HepG2 (cell line): ENCODE results near the gene PRSS21. TPM values are rescaled to one million over a fixed set of nuclear protein-coding genes. Genes with fewer than 3 reads are reported as not detected.

ENCODE experiments used
- ATAC-seq: fragments of 200-7000 bp; cut with Tn5 transposase; 3 replicates; pipeline ENCODE4 v1.9.1; 2020; ENCODE audit warnings: mild to moderate bottlenecking, moderate library complexity
- BruUV-seq: library from RNA; stranded (reverse); fragments of 400-500 nt; replicated peaks from 2 replicates; lab custom pipeline; 2021; lab: Mats Ljungman, UMichigan
- CTCF ChIA-PET: fragments of 300-600 bp; formaldehyde crosslinking; extraction: SDS; loops from one replicate; lab custom pipeline; 2021; ENCODE audit warnings: low total read pairs, inconsistent platforms, low intra/inter-chr PET ratio; lab: Yijun Ruan, JAX
- POLR2A ChIA-PET: fragments of 350-600 bp; sonication (Branson Sonifier 250); formaldehyde crosslinking; loops from one replicate; lab custom pipeline; 2020; ENCODE audit warnings: antibody characterized with exemption, inconsistent platforms; lab: Yijun Ruan, JAX
- DNase-seq: peaks from one replicate; pipeline ENCODE4 v3.0.0-alpha.2; 2015; ENCODE audit warnings: low spot score
- FAIRE-seq: peaks from 3 replicates; lab custom pipeline; 2011; peaks lifted over from hg19 to GRCh38; lab: Jason Lieb, UNC
- H2AFZ ChIP-seq: one replicate; pipeline ENCODE4 v1.6.1; 2011; ENCODE audit warnings: low read length, inconsistent platforms
- H3K27ac ChIP-seq: fragments of 300-600 bp; 3 replicates; pipeline ENCODE4 v1.8.0; 2011; ENCODE audit warnings: mixed run types, mild to moderate bottlenecking, mixed read lengths, low read length, inconsistent platforms; ENCODE audit not compliant: insufficient read depth; ENCODE audit errors: extremely low read length
- H3K27me3 ChIP-seq, 2 experiments: fragments of 200-600 bp in 1 of 2; 2 replicates in 1 of 2; 3 replicates in 1 of 2; pipeline versions ENCODE4 v1.6.0 to v1.8.0; 2011; ENCODE audit warnings: low read length in 2 of 2, mild to moderate bottlenecking in 2 of 2, moderate library complexity in 2 of 2, inconsistent platforms in 1 of 2; ENCODE audit not compliant: insufficient read depth in 2 of 2, control insufficient read depth in 1 of 2
- H3K36me3 ChIP-seq, 2 experiments: fragments of 200-600 bp in 1 of 2; replicated peaks in 1 of 2; 2 replicates in 1 of 2; 3 replicates in 1 of 2; pipeline versions ENCODE4 v1.5.1 to v1.8.0; 2011; ENCODE audit warnings: low read length in 2 of 2, inconsistent platforms in 1 of 2; ENCODE audit not compliant: insufficient read depth in 2 of 2, control insufficient read depth in 1 of 2
- H3K4me1 ChIP-seq: 2 replicates; pipeline ENCODE4 v1.5.1; 2012; ENCODE audit warnings: low read length, inconsistent platforms; ENCODE audit not compliant: insufficient read depth
- H3K4me2 ChIP-seq: 2 replicates; pipeline ENCODE4 v1.6.0; 2011; ENCODE audit warnings: low read depth, low read length, inconsistent platforms
- H3K4me3 ChIP-seq, 3 experiments: fragments of 200-600 bp in 1 of 3; sonication (generic), shearing (Covaris generic) in 1 of 3; replicated peaks in 1 of 3; 2 replicates each; pipeline ENCODE4 v1.5.1; 2011 to 2016; ENCODE audit warnings: low read length in 3 of 3, inconsistent platforms in 2 of 3, low read depth in 2 of 3, mild to moderate bottlenecking in 2 of 3, control low read depth in 1 of 3, mixed read lengths in 1 of 3; ENCODE audit not compliant: insufficient read depth in 1 of 3
- H3K79me2 ChIP-seq: one replicate; pipeline ENCODE4 v1.6.1; 2011; ENCODE audit warnings: low read length, inconsistent platforms; ENCODE audit not compliant: insufficient read depth
- H3K9ac ChIP-seq: 2 replicates; pipeline ENCODE4 v1.6.0; 2011; ENCODE audit warnings: mild to moderate bottlenecking, low read depth, low read length, inconsistent platforms; ENCODE audit not compliant: insufficient read depth
- H3K9me3 ChIP-seq: 2 replicates; pipeline ENCODE4 v1.5.1; 2012; ENCODE audit warnings: mild to moderate bottlenecking, low read length
- H4K20me1 ChIP-seq: 2 replicates; pipeline ENCODE4 v1.6.0; 2011; ENCODE audit warnings: inconsistent platforms, mild to moderate bottlenecking, low read length, moderate library complexity; ENCODE audit not compliant: insufficient read depth
- KDM5A ChIP-seq: fragments of 200-600 bp; sonication (generic); IDR thresholded peaks from 2 replicates; pipeline ENCODE4 v1.7.0; 2018; ENCODE audit warnings: antibody characterized with exemption, mild to moderate bottlenecking, low read length, borderline replicate concordance
- NFE2L1 ChIP-seq: sonication (generic); formaldehyde crosslinking; IDR thresholded peaks from 2 replicates; pipeline ENCODE4 v1.4.0; 2020; ENCODE audit warnings: missing genetic modification reagents, mild to moderate bottlenecking, borderline replicate concordance
- POLR2AphosphoS5 ChIP-seq: IDR thresholded peaks from 2 replicates; pipeline ENCODE4 v1.6.1; 2012; ENCODE audit warnings: low read depth, low read length
- ZNF350 ChIP-seq: sonication (generic); formaldehyde crosslinking; IDR thresholded peaks from 2 replicates; pipeline ENCODE4 v1.4.0; 2020; ENCODE audit warnings: mild to moderate bottlenecking, low read depth, missing genetic modification reagents, borderline replicate concordance
- WGBS: methylation state at CpG from one replicate; pipeline ENCODE4 v1.1.6; 2017; ENCODE audit warnings: low lambda C conversion rate; 5-methylcytosine and 5-hydroxymethylcytosine counted together
- in situ Hi-C: cut with HindIII; loops from 2 replicates; pipeline ENCODE4 v1.10.0; 2017; ENCODE audit warnings: low pct_unique_long_range_greater_than_20kb; ENCODE audit not compliant: extremely low pct_ligation_motif_present
- intact Hi-C: fragments of 100-400 bp; cut with micrococcal nuclease; formaldehyde crosslinking; loops from one replicate; pipeline ENCODE4 v1.10.0; 2022; ENCODE audit not compliant: unreplicated experiment
- polyA plus RNA-seq, 8 experiments: library from polyadenylated mRNA; depleted of rRNA in 3 of 8; stranded (reverse) in 7 of 8; unstranded in 1 of 8; fragments of >200 nt; fragmentation: Illumina TruSeq in 4 of 8; extraction: Trizol in 4 of 8; gene quantifications; 2 replicates each; pipeline versions ENCODE4 v1.2.1 to v1.2.3, GENCODE V29; 2011 to 2016; ENCODE audit warnings: low read depth in 4 of 8, missing spikeins in 1 of 8, mixed read lengths in 1 of 8; ENCODE audit not compliant: insufficient read depth in 1 of 8
- total RNA-seq, 5 experiments: library from RNA; depleted of rRNA; stranded (reverse); fragments of >200 nt; fragmentation: Illumina TruSeq; extraction: Trizol; gene quantifications; 2 replicates each; pipeline ENCODE4 v1.2.3, GENCODE V29; 2016; ENCODE audit warnings: low read depth in 1 of 5

Gene PRSS21
- total and polyA plus RNA-seq, 2 of the 13 experiments (the other 11 are each of a cell fraction or from before 2014, with no cell fraction given) = not detected

DNA sequence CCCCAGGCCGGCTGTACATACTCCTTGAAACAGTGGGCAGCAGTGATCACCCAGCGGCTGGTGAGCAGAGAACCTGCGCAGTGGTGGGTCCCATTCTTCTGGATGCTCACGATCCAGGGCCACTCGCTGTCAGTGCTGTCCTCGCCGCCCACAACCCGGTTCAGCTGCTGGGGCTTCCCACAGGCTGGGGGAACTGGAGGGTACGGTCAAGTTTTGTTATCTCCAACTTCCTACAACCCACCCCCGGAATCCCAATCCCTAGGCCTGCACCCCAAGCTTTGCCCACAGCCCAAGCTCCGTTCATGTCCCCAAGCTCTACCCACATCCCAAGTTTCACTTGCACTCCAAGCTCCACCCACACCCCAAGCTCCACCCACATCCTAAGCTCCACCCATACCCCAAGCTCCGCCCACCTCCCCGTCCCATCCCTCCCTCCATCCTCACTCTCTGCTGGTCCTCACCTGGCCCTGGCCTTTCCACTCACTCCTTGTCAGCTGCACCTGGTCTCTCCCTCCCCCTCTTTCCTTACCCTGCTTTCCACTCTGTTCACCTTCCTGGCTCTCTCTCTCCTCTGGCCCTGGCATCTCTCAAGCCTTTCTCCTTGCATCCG lies 39.1 kb downstream of the PRSS21 start:
- Histone ChIP-seq H3K4me2 (no peak overlapping the region), H4K20me1 (no peaks in the 10 kb centered on the region), H3K9me3 (peaks cover 11% of the 10 kb centered on the region; the same call in 1 of the 2 replicates), H2AFZ (no peak overlapping the region), H3K27ac (no peak overlapping the region), H3K27me3 (peaks cover 0 to 2% of the 10 kb centered on the region in 2 experiments; a peak in 2 of 5 replicates), H3K36me3 (no peaks in the 10 kb centered on the region), H3K79me2 (no peaks in the 10 kb centered on the region), H3K4me3 (no peak overlapping the region), H3K9ac (no peak overlapping the region), H3K4me1 (peaks cover 16% of the 10 kb centered on the region)
- intact Hi-C loops = no loop called here
- 72% methylated on average over 12 of the region's 14 CpGs for WGBS
- ATAC-seq (peak; percentile 30; the same call in 2 of the 3 replicates), FAIRE-seq (no peak), DNase-seq (no peak)
- POLR2A ChIA-PET = interaction anchor here (2.1 kb wide), 1 partner anchor 12 kb away, joined by 11 read pairs; no protein-coding TSS in a partner anchor
- TF ChIP-seq KDM5A = no peak
- in situ Hi-C loops = no loop called here
- CTCF ChIA-PET = interaction anchor here (4.2 kb wide), 1 partner anchor 12 kb away, joined by 30 read pairs; no protein-coding TSS in a partner anchor
- BruUV-seq = no TSS peak

DNA sequence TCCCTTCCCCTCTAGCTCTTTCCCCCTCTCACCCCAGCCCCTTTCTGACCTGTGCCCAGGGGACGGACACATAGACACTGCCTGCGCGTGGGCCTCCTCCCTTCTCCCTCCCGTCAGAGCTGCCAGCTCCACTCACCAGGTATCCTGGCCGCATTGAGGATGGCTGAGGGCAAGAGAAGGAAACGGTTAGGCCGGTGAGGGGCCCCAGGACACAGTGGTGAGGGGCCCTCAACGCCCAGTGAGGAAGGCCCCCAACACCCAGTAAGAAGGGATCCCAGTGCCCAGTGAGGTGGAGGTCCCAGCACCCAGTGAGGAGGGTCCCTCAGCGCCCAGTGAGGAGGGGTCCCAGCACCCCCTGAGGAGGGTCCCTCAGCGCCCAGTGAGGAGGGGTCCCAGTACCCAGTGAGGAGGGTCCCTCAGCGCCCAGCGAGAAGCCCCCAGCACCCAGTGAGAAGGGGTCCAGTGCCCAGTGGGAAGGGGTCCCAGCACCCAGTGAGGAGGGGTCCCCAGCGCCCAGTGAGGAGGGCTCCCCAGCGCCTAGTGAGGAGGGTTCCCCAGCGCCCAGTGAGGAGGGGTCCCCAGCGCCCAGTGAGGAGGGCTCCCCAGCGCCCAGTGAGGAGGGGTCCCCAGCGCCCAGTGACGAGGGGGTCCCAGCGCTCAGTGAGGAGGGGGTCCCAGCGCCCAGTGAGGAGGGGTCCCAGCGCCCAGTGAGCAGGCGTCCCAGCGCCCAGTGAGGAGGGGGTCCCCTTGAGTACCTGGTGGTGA lies 39.8 kb downstream of the PRSS21 start:
- Histone ChIP-seq H3K36me3 (no peaks in the 10 kb centered on the region), H3K4me1 (peaks cover 16% of the 10 kb centered on the region), H3K4me2 (no peak overlapping the region), H4K20me1 (no peaks in the 10 kb centered on the region), H3K9ac (no peak overlapping the region), H3K4me3 (peak overlapping the region in 1 of 3 experiments; percentile 63; a peak in 1 of 6 replicates), H3K27ac (no peak overlapping the region), H3K27me3 (peaks cover 0 to 2% of the 10 kb centered on the region in 2 experiments; a peak in 2 of 5 replicates), H2AFZ (no peak overlapping the region), H3K79me2 (no peaks in the 10 kb centered on the region), H3K9me3 (peaks cover 12% of the 10 kb centered on the region; the same call in 1 of the 2 replicates)
- intact Hi-C loops = no loop called here
- no peak for ATAC-seq
- 60% methylated on average over 8 of the region's 24 CpGs for WGBS
- BruUV-seq = no TSS peak
- FAIRE-seq = no peak
- no peak for DNase-seq
- TF ChIP-seq ZNF350 (CRISPR knock-in tag) (no peak), POLR2AphosphoS5 (no peak), NFE2L1 (CRISPR knock-in tag) (no peak)
- CTCF ChIA-PET = no interaction called here
- in situ Hi-C loops = no loop called here
- POLR2A ChIA-PET = interaction anchor here (0.6 to 2.1 kb wide), 2 partner anchors 11 to 279 kb away, joined by 3 to 11 read pairs; no protein-coding TSS in a partner anchor
